Cardiac fibroblast (primary cell): ENCODE data around the gene PPP2R5D.

Experiments used
- DNase-seq, 2 donors: peaks; one replicate each; pipeline versions ENCODE4 v3.0.0 to v3.0.0-alpha.2; 2010; ENCODE audit warnings: low read depth in 2 of 2
- H3K4me3 ChIP-seq, 2 donors: replicated peaks in 1 of 2; 1 replicate in 1 of 2; 2 replicates in 1 of 2; pipeline ENCODE4 v1.5.1; 2011; ENCODE audit warnings: low read depth in 2 of 2, low read length in 2 of 2, mild to moderate bottlenecking in 2 of 2, moderate library complexity in 1 of 2
- TF ChIP-seq, protein P1 (sequence below): IDR thresholded peaks from one replicate; pipeline ENCODE4 v1.5.1; 2011; ENCODE audit warnings: low read depth, mild to moderate bottlenecking, low read length, inconsistent platforms

Gene PPP2R5D

DNA sequence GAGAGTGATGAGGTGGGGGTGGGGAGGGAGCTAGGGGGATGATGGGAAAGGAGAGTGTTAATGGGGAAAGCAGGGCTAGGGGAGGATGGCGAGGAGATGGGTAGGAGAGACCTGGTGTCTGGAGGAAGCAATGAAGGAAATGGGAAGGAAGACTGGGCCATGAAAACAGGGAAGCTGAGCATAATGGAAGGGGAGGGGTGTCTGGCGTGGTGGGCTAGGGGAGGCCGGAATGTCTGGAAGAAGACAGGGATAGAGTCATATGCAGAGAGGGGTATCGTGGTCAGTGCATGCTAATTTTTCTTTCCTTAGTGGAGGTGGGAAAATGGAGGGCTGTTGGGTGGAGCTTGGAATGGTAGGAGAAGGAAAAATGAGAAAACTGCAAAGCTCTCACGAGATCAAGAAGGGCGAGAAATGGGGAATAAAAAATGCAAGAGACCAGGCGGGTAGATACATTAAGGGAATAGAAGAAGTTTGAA, 30.1 kb downstream of the PPP2R5D start:
- DNase-seq: peak; percentile 49 to 51
- peak overlapping the region; percentile 92 to 96 for H3K4me3 ChIP-seq
- TF ChIP-seq, protein P1, sequence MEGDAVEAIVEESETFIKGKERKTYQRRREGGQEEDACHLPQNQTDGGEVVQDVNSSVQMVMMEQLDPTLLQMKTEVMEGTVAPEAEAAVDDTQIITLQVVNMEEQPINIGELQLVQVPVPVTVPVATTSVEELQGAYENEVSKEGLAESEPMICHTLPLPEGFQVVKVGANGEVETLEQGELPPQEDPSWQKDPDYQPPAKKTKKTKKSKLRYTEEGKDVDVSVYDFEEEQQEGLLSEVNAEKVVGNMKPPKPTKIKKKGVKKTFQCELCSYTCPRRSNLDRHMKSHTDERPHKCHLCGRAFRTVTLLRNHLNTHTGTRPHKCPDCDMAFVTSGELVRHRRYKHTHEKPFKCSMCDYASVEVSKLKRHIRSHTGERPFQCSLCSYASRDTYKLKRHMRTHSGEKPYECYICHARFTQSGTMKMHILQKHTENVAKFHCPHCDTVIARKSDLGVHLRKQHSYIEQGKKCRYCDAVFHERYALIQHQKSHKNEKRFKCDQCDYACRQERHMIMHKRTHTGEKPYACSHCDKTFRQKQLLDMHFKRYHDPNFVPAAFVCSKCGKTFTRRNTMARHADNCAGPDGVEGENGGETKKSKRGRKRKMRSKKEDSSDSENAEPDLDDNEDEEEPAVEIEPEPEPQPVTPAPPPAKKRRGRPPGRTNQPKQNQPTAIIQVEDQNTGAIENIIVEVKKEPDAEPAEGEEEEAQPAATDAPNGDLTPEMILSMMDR: no peak

DNA sequence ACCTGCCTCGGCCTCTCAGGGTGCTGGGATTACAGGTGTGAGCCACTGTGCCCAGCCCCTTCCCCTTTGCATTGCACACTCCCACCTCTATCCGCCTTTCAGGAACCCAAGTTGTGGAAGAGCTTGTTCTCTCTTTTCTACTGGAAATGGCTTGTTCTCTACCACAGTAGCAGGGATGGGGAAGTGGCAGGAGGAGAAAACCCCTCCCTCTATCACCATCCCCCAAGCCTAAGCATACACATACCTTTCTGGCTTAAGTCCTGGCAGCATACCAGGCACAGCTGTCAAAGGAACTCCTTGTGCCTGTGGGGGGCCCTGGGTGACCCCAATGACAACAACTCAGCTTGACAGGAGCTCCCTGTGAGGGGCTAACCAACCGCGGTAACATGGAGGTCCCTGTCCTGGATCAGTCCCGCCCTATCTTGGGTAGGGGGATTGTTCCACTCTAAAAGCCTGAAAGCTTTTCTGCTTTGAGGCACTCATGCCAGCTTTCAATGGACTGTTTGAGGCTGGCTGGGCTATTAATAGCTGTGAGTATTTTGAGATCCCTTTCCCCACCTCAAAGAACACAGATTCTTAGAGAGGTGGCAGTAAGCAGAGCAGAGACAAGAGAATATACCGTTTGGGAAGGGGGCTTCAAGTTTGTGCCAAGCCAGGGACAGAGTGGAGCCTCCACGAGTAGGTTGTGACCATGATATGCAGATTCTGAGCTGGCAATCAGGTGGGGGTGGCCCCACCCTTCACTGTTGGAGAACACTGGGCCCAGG, 32.0 kb downstream of the PPP2R5D start:
- TF ChIP-seq, protein P1: no peak
- no peak for DNase-seq
- H3K4me3 ChIP-seq: no peak overlapping the region

DNA sequence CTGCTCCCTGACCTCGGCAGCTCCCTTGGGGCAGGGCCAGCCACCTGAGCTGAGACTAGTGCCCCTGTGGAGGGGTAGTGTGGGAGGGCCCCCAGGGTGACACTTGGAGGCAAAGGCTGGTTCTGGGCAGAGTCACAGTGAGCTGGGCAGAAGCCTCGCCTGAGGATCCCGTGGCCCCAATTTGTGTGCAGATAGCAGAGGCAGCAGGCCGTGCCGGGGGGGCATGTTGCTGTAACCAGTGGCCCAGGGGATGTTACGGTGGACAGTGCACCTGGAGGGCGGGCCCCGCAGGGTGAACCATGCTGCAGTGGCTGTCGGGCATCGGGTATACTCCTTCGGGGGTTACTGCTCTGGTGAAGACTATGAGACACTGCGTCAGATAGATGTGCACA, 32.6 kb downstream of the PPP2R5D start:
- TF ChIP-seq, protein P1: no peak
- DNase-seq: no peak

DNA sequence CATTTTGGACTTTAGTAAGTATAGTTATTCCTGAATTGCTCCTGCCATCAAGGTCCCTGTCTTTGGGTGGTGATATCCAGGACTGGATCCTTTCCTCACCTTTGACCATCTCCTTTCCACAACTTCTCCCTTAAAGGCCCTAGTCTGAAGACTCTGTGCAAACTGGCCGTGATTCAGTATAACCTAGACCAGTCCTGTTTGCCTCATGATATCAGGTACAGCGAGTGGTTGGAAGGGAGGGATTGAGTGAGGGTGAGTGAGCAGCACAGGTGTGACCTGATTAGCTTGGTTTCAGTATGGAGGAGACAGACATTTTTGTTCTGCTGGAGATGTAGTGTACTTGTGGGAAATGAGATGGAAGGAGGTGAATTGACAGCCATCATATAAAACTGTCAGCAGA, 34.8 kb downstream of the PPP2R5D start:
- TF ChIP-seq, protein P1: no peak
- H3K4me3 ChIP-seq: no peak overlapping the region
- no peak for DNase-seq

More for the DNA sequence above, 32.6 kb downstream of the PPP2R5D start:
- H3K4me3 ChIP-seq: no peak overlapping the region

DNA sequence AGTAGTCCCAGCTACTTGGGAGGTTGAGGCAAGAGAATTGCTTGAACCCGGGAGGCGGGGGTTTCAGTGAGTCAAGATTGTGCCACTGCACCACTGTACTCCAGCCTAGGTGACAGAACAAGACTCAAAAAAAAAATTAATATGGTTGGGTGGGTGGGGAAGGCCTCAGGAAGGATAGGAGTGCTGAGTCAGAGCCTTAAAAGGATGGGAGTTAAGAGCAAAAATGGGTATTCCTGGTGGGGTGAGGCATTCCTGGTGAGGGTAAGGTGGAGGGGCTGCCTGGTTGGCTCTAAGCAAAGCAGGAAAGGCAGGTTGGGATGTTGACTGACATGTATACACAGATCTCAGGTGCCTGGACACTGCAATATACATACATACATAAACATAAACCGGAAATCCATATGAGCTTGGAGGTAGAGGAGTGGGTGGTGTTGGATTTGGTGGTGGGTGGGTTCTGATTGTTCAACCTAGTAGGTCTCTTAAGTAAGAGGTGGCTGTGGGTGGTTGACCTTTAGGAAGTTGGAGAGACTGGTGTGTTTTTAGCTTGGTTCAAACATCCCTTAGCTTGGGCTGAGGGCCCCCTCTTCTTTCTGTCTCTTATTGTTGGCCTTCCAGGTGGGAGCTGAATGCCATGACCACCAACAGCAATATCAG, 35.8 kb downstream of the PPP2R5D start:
- DNase-seq: no peak
- TF ChIP-seq, protein P1: no peak
- H3K4me3 ChIP-seq: no peak overlapping the region

DNA sequence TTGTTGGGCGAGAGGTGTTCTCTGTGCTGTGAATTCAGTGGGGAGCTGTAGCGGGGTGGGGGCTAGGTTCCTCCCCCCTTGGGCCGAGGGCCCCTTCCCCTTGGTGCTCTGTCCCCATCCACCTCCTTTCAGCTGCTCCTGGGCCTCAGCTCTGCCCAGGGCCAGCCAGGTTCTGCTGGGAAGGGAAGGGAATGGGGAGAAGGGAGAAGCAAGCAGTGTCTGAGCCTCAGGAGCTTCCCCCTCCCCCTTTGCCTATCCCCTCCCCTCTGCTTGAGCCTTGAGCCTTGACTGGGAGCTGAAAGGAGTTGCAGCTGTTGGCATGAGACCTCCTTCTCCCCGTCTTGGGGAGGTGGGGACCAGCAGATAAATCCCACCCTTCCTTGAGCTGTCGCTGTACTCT, 36.5 kb downstream of the PPP2R5D start:
- peak overlapping the region in 1 of 2 donors; percentile 96 for H3K4me3 ChIP-seq
- DNase-seq: peak in 1 of 2 donors; percentile 24
- TF ChIP-seq, protein P1: no peak
